CD4-positive, alpha-beta T cell (primary cell): Measurements from ENCODE around the gene MED25. TPM values are rescaled to one million over a fixed set of nuclear protein-coding genes. Genes with fewer than 3 reads are reported as not detected.

Experiments used
- ATAC-seq: fragments of 200-7000 bp; cut with Tn5 transposase; one replicate; pipeline ENCODE4 v1.10.0; 2022; ENCODE audit warnings: mild to moderate bottlenecking; ENCODE audit not compliant: poor library complexity
- CTCF ChIA-PET: fragments of 350-600 bp; sonication (Branson Sonifier 250); formaldehyde crosslinking; loops from one replicate; lab custom pipeline; 2021; ENCODE audit warnings: antibody characterized with exemption, inconsistent platforms; lab: Charles Lee
- POLR2A ChIA-PET: fragments of 350-600 bp; sonication (Branson Sonifier 250); formaldehyde crosslinking; loops from one replicate; lab custom pipeline; 2021; ENCODE audit warnings: antibody characterized with exemption, inconsistent platforms; lab: Charles Lee
- DNase-seq, 14 experiments: peaks; one replicate each; pipeline ENCODE4 v3.0.0-alpha.2; 2013 to 2020; ENCODE audit warnings: mixed read lengths in 2 of 14
- H3K27ac ChIP-seq, 2 donors: one replicate each; pipeline versions ENCODE4 v1.5.1 to v1.7.0; 2013; ENCODE audit warnings: low read length in 2 of 2, low read depth in 1 of 2, mild to moderate bottlenecking in 1 of 2
- H3K27me3 ChIP-seq, 2 experiments: 1 replicate in 1 of 2; 2 replicates in 1 of 2; pipeline versions ENCODE4 v1.6.1 to v1.7.0; 2013; ENCODE audit warnings: low read length in 2 of 2, control low read depth in 1 of 2, mild to moderate bottlenecking in 1 of 2, moderate library complexity in 1 of 2; ENCODE audit not compliant: insufficient read depth in 2 of 2, control insufficient read depth in 1 of 2
- H3K36me3 ChIP-seq: one replicate; pipeline ENCODE4 v1.6.1; 2013; ENCODE audit warnings: low read length, control low read depth; ENCODE audit not compliant: insufficient read depth
- H3K4me1 ChIP-seq: one replicate; pipeline ENCODE4 v1.6.1; 2013; ENCODE audit warnings: low read length, control low read depth; ENCODE audit not compliant: insufficient read depth
- H3K4me3 ChIP-seq: one replicate; pipeline ENCODE4 v1.5.1; 2013; ENCODE audit warnings: mild to moderate bottlenecking, low read length, moderate library complexity
- H3K9me3 ChIP-seq, 2 experiments: 1 replicate in 1 of 2; 2 replicates in 1 of 2; pipeline versions ENCODE4 v1.6.1 to v1.7.0; 2013; ENCODE audit warnings: low read length in 2 of 2, mild to moderate bottlenecking in 2 of 2, control low read depth in 1 of 2, moderate library complexity in 1 of 2; ENCODE audit not compliant: control insufficient read depth in 1 of 2, insufficient read depth in 1 of 2
- H3K27ac Mint-ChIP-seq: one replicate; pipeline ENCODE4 v1.8.0; 2020; ENCODE audit warnings: mixed read lengths
- H3K27me3 Mint-ChIP-seq: one replicate; pipeline ENCODE4 v1.8.0; 2021; ENCODE audit warnings: mixed read lengths
- H3K36me3 Mint-ChIP-seq: one replicate; pipeline ENCODE4 v1.8.0; 2021; ENCODE audit warnings: low read depth, mixed read lengths
- H3K4me1 Mint-ChIP-seq: one replicate; pipeline ENCODE4 v1.8.0; 2021; ENCODE audit warnings: low read depth, mixed read lengths
- H3K4me3 Mint-ChIP-seq: one replicate; pipeline ENCODE4 v1.8.0; 2020; ENCODE audit warnings: mild to moderate bottlenecking, mixed read lengths
- H3K9me3 Mint-ChIP-seq: one replicate; pipeline ENCODE4 v1.8.0; 2020; ENCODE audit warnings: mixed read lengths
- CTCF ChIP-seq: fragments of 200-600 bp; IDR thresholded peaks from one replicate; pipeline ENCODE4 v1.8.0; 2022; ENCODE audit warnings: antibody characterized with exemption, mild to moderate bottlenecking
- intact Hi-C, 2 experiments: fragments of 100-400 bp; cut with DNase I in 1 of 2; cut with micrococcal nuclease in 1 of 2; formaldehyde crosslinking; loops; one replicate each; pipeline versions ENCODE4 v1.15.1 to v1.9.0; 2023 to 2025; cut with DNase I, micrococcal nuclease
- total RNA-seq, 174 experiments: library from RNA in 2 of 174; stranded (reverse) in 2 of 174; gene quantifications; one replicate each; pipeline ENCODE4 v1.2.3 and lab custom pipeline; 2021 to 2026

Gene MED25
- total RNA-seq, 2 experiments from 2014 or later, result 67.2 to 67.8 TPM

DNA sequence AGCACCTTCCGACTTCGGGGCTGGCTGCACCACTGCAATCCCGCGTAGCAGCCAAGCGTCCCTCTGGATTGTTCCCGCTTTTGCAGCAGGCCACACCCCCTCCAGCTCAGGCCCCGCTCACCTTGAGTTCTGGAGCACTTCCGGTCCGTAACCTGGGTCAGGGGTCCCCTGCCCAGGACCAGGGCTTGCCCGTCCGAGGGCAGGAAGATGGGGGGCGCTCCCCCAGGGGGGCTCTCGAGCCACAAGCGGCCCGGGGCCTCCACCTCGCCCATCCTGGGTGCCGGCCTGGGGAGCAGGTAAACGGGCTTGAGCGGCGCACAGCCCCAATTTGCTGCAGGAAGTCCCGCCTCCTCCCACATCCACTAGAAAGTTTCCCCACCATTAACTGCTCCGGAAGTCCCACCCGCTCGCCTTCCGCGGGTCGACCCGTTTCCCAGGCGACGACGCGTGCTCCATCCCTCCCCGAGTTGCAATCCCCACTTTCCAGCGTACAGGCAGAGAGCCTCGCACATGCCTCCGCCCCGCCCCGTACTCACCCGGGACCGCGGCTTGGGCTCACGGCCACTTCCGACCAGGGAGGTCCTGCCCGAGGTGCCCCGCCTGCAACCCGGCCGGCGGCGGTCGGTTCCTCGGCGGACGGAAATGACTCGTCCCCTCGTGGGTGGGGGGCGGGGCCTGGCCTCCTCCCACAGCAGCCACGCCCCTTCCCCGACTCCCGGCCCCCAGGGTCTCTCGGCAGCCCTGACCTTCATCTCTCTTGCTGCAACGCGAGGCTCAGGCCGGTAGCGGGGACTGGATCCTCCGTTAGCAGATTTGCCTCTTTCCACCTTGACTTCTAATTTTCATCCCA, 49.1 kb downstream of the MED25 start, which contains the start of gene PNKP:
PNKP (minus strand) TSS at position 644 of the 850 bp plus-strand sequence; CDS start at position 272, 372 bp downstream.
- H3K4me3 ChIP-seq, result peak within 1 kb of the TSS; percentile 91

GRCh38 chr19:49869009-49869483, 51.0 kb downstream of the MED25 start:
- no peaks in the 10 kb centered on the region for H3K27me3 Mint-ChIP-seq
- peaks cover 35% of the 10 kb centered on the region for H3K4me1 Mint-ChIP-seq
- Histone ChIP-seq H3K9me3 (peaks cover 0 to 7% of the 10 kb centered on the region in 2 experiments), H3K4me3 (peak overlapping the region; percentile 61), H3K27me3 (no peaks in the 10 kb centered on the region), H3K4me1 (peaks cover 67% of the 10 kb centered on the region), H3K36me3 (peaks cover 16% of the 10 kb centered on the region), H3K27ac (peak overlapping the region; percentile 68 to 76)
- no peaks in the 10 kb centered on the region for H3K9me3 Mint-ChIP-seq
- intact Hi-C loops, result loop anchor here in 1 of 2 experiments (2.0 kb wide), 2 partner anchors 18 to 52 kb away; partner anchors contain the start of gene PTOV1
- ATAC-seq (peak; percentile 5), DNase-seq (no peak)
- no peak for TF ChIP-seq CTCF
- no peak overlapping the region for H3K27ac Mint-ChIP-seq
- ChIA-PET POLR2A (interaction anchor here (0.6 to 5.2 kb wide), 17 partner anchors 8 to 875 kb away, joined by 3 to 75 read pairs (median 5); partner anchors contain the start of genes AKT1S1, AP2A1, ATF5 and FUZ), CTCF (interaction anchor here (1.0 kb wide), 2 partner anchors 19 to 152 kb away, joined by 4 read pairs; partner anchors contain the start of gene PTOV1)
- peak overlapping the region; percentile 95 for H3K4me3 Mint-ChIP-seq
- H3K36me3 Mint-ChIP-seq, result peaks cover 30% of the 10 kb centered on the region

More for the DNA sequence above, 49.1 kb downstream of the MED25 start, which contains the start of gene PNKP:
- peak within 1 kb of the TSS; percentile 95 for H3K4me3 Mint-ChIP-seq
- H3K27me3 ChIP-seq, result no peaks in the 10 kb centered on the region
- intact Hi-C loops, result loop anchor here (1.0 to 2.0 kb wide), 4 partner anchors 10 to 101 kb away; partner anchors contain the start of genes AKT1S1 (in 1 of the 2), MED25 (in 1 of the 2), PTOV1 (in 1 of the 2) and TBC1D17 (in 1 of the 2)
- TF ChIP-seq CTCF, result no peak
- H3K9me3 Mint-ChIP-seq, result no peaks in the 10 kb centered on the region
- H3K27ac Mint-ChIP-seq, result no peak within 1 kb of the TSS
- H3K9me3 ChIP-seq, result peaks cover 0 to 7% of the 10 kb centered on the region in 2 experiments
- POLR2A ChIA-PET, result interaction anchor here (0.7 to 5.2 kb wide), 10 partner anchors 9 to 225 kb away, joined by 3 to 75 read pairs (median 6); partner anchors contain the start of genes AKT1S1, AP2A1, FUZ and MED25
- CTCF ChIA-PET, result no interaction called here
- peak within 1 kb of the TSS; percentile 90 to 96 for H3K27ac ChIP-seq
- DNase-seq (peak; percentile 64 to 94 (median 82)), ATAC-seq (peak; percentile 33)
- peaks cover 41% of the 10 kb centered on the region for H3K36me3 Mint-ChIP-seq
- H3K36me3 ChIP-seq, result peaks cover 32% of the 10 kb centered on the region
- H3K4me1 Mint-ChIP-seq, result peaks cover 39% of the 10 kb centered on the region
- no peaks in the 10 kb centered on the region for H3K27me3 Mint-ChIP-seq
- peaks cover 67% of the 10 kb centered on the region for H3K4me1 ChIP-seq
